DND-41 (cell line): ENCODE results near the gene TMEFF2.

Experiments
- ATAC-seq: fragments of 200-7000 bp; cut with Tn5 transposase; 3 replicates; pipeline ENCODE4 v1.9.1; 2021; ENCODE audit warnings: low read depth; ENCODE audit not compliant: insufficient read depth
- DNase-seq: peaks from one replicate; pipeline ENCODE4 v3.0.0-alpha.2; 2020
- H2AFZ ChIP-seq: 2 replicates; pipeline ENCODE4 v1.6.0; 2012; ENCODE audit warnings: low read depth, low read length
- H3K27ac ChIP-seq: 2 replicates; pipeline ENCODE4 v1.5.1; 2012; ENCODE audit warnings: low read length, inconsistent platforms
- H3K27me3 ChIP-seq: fragments of 200-600 bp; sonication (generic); 2 replicates; pipeline ENCODE4 v1.6.0; 2012; ENCODE audit warnings: low read length, mild to moderate bottlenecking, inconsistent platforms; ENCODE audit not compliant: insufficient read depth, poor library complexity
- H3K36me3 ChIP-seq: 2 replicates; pipeline ENCODE4 v1.5.1; 2012; ENCODE audit warnings: low read length, inconsistent platforms; ENCODE audit not compliant: insufficient read depth
- H3K4me1 ChIP-seq: 2 replicates; pipeline ENCODE4 v1.5.1; 2012; ENCODE audit warnings: mild to moderate bottlenecking, low read length; ENCODE audit not compliant: insufficient read depth
- H3K4me2 ChIP-seq: 2 replicates; pipeline ENCODE4 v1.6.0; 2012; ENCODE audit warnings: mild to moderate bottlenecking, moderate library complexity, low read length, inconsistent platforms; ENCODE audit not compliant: insufficient read depth
- H3K4me3 ChIP-seq, 2 experiments: fragments of 200-600 bp in 1 of 2; shearing (Covaris generic) in 1 of 2; 2 replicates each; pipeline ENCODE4 v1.5.1; 2012 to 2016; ENCODE audit warnings: inconsistent platforms in 2 of 2, low read length in 2 of 2, mild to moderate bottlenecking in 2 of 2, low read depth in 1 of 2, moderate library complexity in 1 of 2
- H3K79me2 ChIP-seq: 2 replicates; pipeline ENCODE4 v1.6.0; 2012; ENCODE audit warnings: low read length, inconsistent platforms; ENCODE audit not compliant: insufficient read depth
- H3K9ac ChIP-seq: 2 replicates; pipeline ENCODE4 v1.6.0; 2012; ENCODE audit warnings: low read depth, mild to moderate bottlenecking, inconsistent platforms, low read length, moderate library complexity
- H3K9me3 ChIP-seq: 2 replicates; pipeline ENCODE4 v1.5.1; 2012; ENCODE audit warnings: low read length, moderate library complexity, mild to moderate bottlenecking, inconsistent platforms; ENCODE audit not compliant: insufficient read depth, severe bottlenecking
- H4K20me1 ChIP-seq: 2 replicates; pipeline ENCODE4 v1.6.0; 2012; ENCODE audit warnings: low read length; ENCODE audit not compliant: insufficient read depth
- EZH2 ChIP-seq: IDR thresholded peaks from 3 replicates; pipeline ENCODE4 v1.6.1; 2012; ENCODE audit warnings: borderline replicate concordance, low read depth, mild to moderate bottlenecking, moderate library complexity, low read length, inconsistent platforms; ENCODE audit not compliant: severe bottlenecking
- TF ChIP-seq, protein P1 (sequence below): IDR thresholded peaks from 2 replicates; pipeline ENCODE4 v1.5.1; 2012; ENCODE audit warnings: borderline replicate concordance, low read length, moderate library complexity, mild to moderate bottlenecking; ENCODE audit not compliant: poor library complexity, severe bottlenecking; ENCODE audit errors: extremely low read depth

Gene TMEFF2

DNA sequence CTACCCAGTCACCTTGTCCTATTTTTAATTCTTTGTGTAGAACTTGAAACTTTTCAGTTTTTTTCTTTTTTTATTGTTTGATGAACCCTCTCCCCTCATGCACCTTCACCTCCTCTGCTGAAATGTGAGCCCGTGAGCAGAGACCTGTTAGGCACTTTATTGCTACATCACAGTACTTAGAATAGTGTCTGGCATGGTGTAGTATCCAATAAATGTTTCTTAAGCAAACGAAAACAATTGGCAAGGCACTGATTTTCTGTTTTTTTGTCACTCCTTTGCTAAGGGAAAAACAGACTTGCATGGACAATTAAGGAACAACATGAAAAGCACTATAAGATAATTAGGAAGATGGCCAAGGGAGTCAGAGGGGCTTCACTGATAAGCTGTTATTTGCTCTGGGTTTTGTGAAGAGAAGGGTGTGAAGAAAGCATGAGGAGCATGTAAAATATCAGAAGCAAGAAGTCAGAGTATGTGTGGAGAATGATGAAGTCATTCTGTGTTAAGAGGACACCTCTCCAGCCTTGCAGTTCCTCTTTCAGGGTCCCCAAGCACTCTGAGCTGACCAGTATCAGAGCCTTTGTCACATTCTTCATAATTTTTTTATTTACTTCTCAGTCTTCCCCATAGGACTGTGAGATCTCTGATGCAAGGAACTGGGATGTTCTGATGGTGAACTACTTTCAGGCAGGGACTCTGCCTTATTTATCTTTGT lies 248.1 kb downstream of the TMEFF2 start:
- Histone ChIP-seq H3K79me2 (no peaks in the 10 kb centered on the region), H3K27me3 (peaks cover 12% of the 10 kb centered on the region), H3K4me3 (no peak overlapping the region), H2AFZ (no peak overlapping the region), H3K4me2 (no peak overlapping the region), H3K9me3 (no peaks in the 10 kb centered on the region), H3K27ac (no peak overlapping the region), H4K20me1 (no peaks in the 10 kb centered on the region), H3K4me1 (no peaks in the 10 kb centered on the region), H3K9ac (no peak overlapping the region), H3K36me3 (no peaks in the 10 kb centered on the region)
- DNase-seq = no peak
- TF ChIP-seq, protein P1, sequence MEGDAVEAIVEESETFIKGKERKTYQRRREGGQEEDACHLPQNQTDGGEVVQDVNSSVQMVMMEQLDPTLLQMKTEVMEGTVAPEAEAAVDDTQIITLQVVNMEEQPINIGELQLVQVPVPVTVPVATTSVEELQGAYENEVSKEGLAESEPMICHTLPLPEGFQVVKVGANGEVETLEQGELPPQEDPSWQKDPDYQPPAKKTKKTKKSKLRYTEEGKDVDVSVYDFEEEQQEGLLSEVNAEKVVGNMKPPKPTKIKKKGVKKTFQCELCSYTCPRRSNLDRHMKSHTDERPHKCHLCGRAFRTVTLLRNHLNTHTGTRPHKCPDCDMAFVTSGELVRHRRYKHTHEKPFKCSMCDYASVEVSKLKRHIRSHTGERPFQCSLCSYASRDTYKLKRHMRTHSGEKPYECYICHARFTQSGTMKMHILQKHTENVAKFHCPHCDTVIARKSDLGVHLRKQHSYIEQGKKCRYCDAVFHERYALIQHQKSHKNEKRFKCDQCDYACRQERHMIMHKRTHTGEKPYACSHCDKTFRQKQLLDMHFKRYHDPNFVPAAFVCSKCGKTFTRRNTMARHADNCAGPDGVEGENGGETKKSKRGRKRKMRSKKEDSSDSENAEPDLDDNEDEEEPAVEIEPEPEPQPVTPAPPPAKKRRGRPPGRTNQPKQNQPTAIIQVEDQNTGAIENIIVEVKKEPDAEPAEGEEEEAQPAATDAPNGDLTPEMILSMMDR = no peak
- TF ChIP-seq EZH2 = no peak
- ATAC-seq = no peak

DNA sequence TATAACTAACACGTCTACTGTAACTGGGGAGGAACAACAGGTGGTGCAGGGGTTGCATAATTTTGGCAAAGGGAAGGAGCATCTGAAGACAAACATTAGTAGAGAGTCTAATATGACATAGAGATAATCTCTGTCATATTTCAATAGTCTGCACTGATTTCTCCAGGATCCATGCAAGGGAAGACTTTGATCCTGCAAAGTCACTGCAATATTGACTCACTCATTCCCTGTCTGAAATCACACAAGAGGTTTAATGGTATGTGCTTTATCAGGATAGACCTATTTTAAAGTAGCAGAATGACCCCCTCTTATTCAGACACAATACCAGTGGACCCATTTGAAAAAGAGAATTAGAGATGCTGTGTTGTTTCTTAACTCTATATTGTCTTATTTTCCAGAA lies 249.1 kb downstream of the TMEFF2 start:
- Histone ChIP-seq H3K27ac (no peak overlapping the region), H2AFZ (no peak overlapping the region), H3K36me3 (no peaks in the 10 kb centered on the region), H3K79me2 (no peaks in the 10 kb centered on the region), H3K27me3 (peaks cover 19% of the 10 kb centered on the region), H4K20me1 (no peaks in the 10 kb centered on the region), H3K4me2 (no peak overlapping the region), H3K4me1 (no peaks in the 10 kb centered on the region), H3K9ac (no peak overlapping the region), H3K4me3 (no peak overlapping the region), H3K9me3 (no peaks in the 10 kb centered on the region)
- TF ChIP-seq, protein P1 = no peak
- no peak for TF ChIP-seq EZH2
- DNase-seq (no peak), ATAC-seq (no peak)

DNA sequence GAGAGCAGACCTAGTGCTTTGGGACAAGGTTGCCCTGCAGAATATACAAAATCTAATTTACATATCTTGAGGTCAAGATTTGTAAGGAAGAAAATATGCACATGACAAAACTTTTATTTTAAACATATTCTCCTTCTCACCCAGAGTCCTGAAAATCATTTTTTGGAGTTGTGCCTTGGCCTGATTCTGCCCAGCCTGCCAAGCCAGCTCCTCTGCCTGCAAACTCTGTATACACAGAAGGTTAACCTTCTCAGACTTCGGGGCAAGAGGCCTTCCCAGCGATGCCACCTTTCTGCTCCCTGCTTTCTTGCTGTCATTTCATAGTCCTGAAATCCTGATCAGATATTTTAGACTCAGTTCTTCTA lies 252.0 kb downstream of the TMEFF2 start:
- no peaks in the 10 kb centered on the region for H3K4me1 ChIP-seq
- H3K27me3 ChIP-seq = peaks cover 22% of the 10 kb centered on the region
- no peak overlapping the region for H2AFZ ChIP-seq
- no peak for DNase-seq
- H3K4me3 ChIP-seq = no peak overlapping the region
- H4K20me1 ChIP-seq = no peaks in the 10 kb centered on the region
- no peaks in the 10 kb centered on the region for H3K36me3 ChIP-seq
- ATAC-seq = no peak
- no peak for TF ChIP-seq EZH2
- TF ChIP-seq, protein P1 = no peak
- H3K9ac ChIP-seq = no peak overlapping the region
- no peak overlapping the region for H3K27ac ChIP-seq
- no peaks in the 10 kb centered on the region for H3K9me3 ChIP-seq
- no peak overlapping the region for H3K4me2 ChIP-seq
- H3K79me2 ChIP-seq = no peaks in the 10 kb centered on the region
